UCSD-AML1 (cell line): ENCODE measurements around the gene CELF6.
A peak's percentile ranks its signal among the peaks of the same experiment; 100 is the strongest.

ENCODE experiments used
- DNase-seq: peaks from one replicate; lab custom pipeline; 2025; ENCODE audit not compliant: unreplicated experiment; lab: John Stamatoyannopoulos, UW

The CELF6 gene

DNA sequence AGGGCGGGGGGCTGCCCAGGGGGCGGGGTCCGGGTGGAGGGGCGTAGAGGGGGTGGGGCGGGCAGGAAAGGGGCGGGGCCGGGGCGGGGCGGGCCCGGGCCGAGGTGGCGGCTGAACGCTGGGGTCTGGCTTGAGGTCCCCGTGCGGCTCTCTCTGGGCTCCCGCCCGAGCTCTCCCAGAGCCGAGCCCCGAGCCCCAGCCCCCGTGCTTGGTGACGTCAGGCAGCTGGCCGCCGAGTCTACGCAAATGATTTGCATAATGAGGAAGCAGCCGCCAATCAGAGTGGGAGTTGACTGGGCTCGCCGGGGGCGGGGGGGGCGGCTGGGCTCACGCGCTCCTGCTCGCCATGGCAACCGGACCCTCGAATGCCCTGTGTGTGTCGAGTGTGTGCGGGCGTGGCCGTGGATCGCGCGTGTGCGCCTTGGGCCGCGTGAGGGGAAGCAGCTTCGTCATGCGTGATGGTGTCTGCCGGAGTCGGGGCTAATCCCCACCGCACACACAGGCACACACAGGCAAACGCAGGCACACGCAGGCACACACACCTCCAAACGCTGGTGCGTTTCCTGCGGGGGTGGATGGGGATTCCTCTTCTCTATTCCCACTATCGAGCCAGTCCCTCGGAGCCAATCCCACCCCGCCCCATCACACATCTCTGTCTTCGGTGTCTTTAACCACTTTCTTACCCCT is at the start of gene CELF6:
Gene CELF6, minus strand, starts transcription at position 173 of the 687 bp plus-strand sequence. CDS start 283 bp downstream, outside the sequence.
- DNase-seq: peak; percentile 64

DNA sequence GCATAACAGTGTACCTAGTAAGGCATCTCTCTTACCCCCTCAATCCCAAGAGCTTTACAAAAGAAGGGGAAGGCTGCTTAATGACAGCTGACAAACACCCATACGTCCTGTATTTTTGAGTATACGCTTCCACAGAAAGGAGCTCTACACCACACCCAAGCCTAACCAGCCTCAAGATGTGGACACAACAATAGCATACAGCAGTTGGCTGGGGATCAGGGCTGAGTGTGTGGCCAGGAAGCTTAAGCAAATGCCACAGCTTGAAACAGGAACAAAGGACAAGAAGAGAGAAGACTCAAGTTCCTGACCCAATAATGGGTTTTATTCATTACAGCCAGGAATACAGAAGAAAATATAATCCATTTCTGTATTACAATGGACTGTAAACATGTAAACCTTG is 48.9 kb upstream of the CELF6 start:
- peak; percentile 47 for DNase-seq

DNA sequence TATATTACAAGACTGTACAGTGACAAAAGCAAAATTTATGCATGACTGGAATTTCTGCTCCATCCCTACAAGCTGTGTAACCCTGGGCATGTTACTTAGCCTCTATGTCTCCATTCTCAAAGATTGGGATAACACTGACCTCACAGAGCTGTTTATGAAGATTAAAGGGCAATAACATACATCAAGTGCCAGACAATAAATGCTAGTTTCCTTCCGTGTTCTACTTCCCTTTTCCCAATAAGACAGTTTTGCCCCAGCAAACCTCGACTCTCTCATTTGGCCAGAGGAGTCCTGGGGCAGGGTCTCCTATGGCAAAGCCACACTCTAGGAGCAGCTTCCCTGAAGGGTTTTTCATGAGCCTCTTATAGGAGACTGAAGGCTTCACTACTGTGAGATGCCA is 48.4 kb upstream of the CELF6 start:
- peak; percentile 30 for DNase-seq

DNA sequence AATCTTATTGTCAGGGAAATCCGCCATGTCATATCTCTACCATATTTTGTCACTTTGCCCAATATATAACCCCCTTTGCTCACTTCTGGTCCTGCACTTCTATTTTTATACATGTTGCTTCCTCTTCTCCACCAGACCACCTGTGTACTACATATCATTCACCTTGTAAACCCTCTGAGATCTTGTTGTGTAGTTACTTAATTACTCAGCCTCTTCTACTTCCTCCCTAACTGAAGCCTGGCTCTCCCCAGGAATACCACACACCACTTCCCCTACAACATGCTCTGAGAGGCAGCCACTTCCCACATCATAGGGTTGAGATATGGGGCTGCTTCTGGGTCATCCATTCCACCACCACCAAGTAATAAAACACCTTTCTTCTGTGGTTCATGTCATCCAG is 45.9 kb upstream of the CELF6 start:
- DNase-seq: peak; percentile 48

DNA sequence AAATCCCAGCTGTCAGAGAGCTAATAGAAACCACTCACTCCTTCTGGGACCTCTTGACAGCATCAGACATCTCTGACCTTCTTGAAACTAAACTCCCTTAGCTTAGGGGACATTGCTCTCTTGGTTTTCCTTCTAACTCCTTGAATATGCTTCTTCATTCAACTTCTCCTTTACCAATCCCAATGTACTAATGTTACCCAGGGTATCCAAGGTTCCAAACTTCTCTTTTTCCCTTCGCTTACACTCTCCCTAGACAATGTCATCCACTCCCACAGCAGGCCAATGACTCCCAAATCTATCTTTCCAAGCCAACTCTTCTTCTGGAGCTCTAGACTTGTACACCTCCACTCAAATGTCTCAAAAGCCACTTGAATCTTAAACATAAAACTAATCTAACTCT is 41.2 kb upstream of the CELF6 start:
- DNase-seq: no peak

DNA sequence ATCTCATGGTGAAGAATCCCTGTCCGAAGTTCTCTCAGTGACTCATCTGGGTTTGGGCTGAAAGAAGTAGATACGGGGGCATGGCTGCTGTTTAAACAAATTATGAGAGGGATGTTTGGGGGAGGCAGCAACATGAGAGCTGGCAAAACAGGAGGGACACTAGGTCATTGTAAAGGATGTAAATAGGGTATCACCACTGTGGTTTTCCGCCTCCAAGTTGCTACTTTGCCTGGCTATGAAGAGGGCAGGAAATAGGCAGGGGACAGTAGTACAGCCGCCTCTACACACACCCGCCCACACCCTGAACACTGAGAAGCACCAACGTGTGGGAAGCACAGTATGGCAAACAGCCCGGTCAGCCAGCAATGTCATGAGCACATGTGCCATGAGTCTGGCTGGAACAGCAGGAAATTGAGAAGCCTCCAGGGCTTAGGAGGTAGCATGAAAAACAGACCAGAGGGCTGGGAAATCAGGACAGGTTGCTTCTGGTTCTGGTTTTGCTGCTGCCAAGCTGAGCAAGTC is 38.8 kb upstream of the CELF6 start:
- DNase-seq: peak; percentile 75

DNA sequence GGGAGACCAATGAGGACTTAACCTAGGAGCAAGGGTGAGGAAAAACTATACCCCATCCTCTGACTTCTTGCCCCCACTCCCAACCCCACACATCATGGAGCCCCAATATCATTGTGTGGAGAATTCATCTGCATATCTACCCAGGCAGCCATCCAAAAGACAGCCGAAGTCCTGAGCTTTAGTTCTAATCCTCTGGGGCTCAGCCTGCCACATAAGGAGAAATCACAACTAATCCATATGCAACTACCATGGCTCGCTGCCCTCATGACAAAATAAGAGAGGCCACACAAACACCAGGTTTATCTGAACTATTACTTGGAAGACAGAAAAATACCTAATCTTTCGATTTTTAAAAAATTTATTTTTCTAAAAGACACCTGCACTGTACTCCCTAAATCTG is 38.2 kb upstream of the CELF6 start:
- no peak for DNase-seq

DNA sequence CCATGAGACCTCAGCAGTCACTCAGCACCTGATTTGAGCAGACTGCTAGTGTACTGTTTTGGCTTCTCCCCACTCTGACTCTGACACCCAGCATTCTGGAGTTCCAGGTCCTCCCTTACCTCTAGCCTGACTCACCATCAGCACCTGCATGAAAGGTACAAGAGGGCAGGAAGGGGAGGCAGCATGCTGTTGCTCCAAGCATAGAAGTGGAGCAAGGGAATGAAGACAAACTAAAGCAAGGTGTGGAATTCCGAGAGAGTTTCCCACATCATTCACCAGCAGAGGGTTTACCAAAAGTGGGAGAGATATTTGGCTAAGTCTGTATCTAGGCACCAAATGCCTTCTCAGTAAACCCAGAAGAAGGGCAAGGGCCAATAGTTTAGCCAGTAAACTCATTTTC is 34.5 kb upstream of the CELF6 start:
- no peak for DNase-seq

DNA sequence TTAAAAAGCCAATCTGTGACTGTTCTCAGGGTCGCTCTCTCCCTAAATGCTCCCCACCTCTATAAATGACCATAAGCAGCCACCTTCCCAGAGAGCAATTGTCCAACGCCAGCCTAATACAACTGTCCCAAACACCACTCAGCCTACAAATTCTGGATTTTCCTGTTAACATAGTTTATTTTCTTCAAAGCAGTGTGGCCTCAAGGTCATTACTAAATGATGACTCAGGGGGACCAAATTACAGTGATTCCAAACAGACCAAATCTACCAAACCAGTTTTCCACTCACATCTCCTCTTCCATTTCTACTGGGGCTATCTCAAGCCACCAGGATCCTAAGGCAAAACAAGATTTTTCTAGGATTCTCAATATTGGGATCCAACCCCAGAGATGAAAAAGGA is 33.3 kb upstream of the CELF6 start:
- DNase-seq: no peak

DNA sequence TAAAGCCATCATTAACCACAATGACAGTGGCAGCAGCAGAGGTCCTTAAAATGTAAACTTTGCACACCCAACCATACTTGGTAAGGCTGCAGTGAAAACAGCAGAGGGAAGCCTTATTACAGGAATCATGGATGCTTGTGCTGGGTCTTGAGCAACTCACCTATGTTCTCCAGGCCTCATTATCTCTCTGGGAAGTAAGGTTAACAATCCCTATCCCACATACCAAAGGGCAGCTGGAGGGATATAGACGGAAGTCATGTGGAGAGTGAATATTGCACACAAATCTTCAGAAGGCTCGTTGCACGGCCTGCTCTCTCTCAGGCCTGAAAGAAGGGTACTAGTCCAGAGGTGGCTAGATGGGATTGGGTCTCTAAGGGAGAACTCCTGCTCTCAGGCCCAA is 25.8 kb upstream of the CELF6 start:
- DNase-seq: no peak

DNA sequence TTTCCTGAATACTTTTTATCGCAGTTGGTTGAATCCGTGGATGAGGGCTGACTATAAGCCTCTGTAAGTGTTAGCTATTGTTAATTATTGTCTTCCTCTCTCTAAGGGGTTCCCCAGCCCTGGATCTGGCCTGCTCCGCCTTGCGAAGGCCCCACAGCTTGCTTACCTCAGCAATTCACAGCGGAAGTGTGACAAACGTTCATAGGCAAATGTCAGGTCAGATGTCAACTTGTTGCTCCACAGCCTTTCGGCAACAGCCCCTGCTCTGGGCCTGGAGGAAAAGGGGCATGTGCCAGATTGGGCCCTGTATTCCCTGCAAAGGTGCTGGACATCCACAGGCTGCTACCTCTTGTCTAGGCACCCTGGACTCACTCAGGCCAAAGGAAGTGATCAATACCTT is 25.3 kb upstream of the CELF6 start:
- no peak for DNase-seq

DNA sequence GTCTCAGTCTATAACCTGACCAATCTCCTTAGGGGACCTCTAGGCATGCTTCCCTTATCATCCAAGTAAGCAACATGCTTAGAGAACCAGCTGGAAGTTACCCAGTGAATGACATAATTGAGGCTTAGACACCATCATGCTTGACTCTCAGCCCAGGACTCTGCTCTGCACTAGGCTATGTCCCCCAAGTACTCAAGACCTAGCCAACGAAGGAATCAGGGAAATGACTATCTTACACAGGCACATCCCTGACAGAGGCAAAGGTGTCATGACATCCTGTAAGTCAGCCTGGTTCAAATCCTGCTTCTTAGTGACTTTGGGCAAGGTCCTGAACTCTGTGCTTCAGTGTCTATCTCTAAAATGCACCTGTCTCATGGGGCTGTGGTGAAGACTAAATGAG is 24.6 kb upstream of the CELF6 start:
- no peak for DNase-seq

DNA sequence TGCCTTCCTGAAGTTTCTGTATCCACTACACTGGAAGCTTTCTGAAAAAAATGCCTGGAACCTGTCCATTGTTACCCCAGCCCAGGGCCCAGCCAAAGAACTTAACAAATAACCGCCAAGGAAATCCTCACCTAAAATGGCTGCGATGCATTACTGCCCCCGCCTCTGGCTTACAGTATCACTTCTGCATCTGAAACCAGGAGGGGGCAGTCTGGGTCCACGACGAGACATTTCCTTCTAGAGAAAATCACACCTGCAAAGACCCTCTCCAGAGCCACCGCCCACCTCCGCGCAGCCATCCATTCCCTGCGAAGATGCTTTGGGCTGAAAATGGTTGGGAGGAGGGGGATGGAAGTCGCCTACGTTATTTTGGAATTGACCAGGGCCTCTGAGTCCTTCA is 22.4 kb upstream of the CELF6 start:
- peak; percentile 56 for DNase-seq

DNA sequence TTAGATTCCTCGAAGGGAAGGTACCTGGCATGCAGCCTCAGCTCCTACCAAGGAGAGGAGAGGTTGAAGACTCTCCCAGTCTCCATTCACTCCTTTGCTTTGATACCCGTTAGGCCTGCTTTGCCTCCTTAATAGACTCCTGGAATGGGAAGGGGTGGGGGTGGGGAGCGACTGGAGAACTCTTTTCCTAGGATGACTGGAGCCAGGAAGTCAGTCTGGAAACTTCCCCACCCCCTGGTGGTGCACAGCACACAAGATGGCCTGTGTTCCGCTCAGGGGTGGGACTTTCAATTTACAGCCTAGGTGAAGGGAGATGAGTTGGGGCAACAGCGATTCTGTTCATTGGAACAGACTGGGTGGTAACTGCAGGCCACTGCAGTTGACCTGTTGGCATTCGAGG is 21.4 kb upstream of the CELF6 start:
- DNase-seq: no peak

DNA sequence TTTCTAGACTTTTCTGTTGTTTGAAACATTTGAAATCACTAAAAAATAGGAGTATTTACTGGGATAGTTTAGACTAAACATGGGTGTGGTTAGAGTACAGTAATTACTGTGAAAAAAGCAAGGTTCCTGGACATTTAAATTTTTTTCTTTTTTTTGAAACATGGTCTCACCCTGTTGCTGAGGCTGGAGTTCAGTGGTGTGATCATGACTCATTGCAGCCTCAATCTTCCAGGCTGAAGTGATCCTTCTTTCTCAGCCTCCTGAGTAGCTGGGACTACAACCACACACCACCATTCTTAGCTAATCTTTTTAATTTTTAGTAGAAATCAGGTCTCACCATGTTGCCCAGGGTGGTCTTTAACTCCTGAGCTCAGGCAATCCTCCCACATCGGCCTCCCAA is 20.4 kb upstream of the CELF6 start:
- no peak for DNase-seq

DNA sequence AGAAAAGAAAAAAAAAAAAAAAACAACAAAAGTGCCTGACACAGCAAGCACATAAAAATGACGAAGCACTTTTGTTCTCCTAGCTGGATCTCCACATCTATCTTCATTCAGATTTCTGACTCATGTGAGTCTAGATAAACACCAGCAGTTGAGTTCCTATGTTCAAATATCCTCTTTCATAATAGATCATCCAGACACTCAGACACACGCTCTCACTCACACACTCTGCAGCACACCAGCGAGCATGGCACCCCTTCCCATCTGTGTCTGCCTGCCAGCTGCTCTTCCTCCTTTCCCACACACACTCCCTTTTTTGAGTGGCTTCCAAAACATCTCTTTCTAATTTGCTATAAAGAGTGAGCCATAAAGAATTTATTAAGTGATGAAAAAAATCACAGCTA is 19.8 kb upstream of the CELF6 start:
- no peak for DNase-seq

DNA sequence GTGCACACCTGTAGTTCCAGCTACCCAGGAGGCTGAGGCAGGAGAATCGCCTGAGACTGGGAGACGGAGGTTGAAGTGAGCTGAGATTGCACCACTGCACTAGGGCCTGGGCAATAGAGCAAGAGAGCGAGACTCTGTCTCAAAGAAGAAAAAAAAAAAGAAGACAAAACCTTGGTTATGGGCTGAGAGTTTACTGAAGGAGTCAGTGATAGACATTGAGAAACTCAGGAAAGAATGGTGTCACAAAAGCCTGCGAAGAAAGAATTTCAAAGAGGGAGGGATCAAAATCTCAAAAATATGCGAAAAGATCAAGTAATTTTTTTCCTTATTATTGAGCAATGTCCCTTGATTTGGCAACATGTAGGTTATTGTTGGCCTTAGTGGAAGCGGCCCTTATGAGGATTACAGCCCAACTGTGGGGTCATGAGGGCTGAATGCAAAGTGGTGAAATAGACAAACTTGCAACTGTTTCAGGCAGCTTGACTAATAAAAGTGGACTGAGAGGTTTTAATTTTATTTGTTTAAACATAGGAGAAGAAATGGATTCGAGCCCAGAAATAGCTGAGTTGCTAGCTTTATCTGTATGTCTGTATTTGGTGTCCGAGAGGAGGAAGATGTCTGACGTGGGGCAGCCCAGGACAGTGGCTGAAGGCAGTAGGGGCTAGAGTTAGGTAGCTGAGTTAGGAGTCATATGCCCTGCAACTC is 18.8 kb upstream of the CELF6 start:
- no peak for DNase-seq

DNA sequence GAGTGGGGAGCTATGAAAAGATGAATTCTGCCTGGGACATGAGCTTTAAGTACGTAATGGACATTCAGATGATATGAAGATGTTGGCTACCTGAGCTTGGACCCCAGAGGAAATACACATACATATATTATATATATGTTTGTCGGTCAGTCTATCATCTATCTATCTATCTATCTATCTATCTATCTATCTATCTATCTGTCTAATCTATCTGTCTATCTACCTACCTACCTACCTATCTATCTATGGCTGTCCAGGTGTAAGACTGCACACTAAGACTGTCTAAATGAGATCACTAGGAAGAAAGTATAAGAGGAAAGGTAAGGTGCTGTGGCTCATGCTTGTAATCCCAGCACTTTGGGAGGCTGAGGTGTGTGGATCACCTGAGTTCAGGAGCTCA is 18.2 kb upstream of the CELF6 start:
- DNase-seq: no peak

DNA sequence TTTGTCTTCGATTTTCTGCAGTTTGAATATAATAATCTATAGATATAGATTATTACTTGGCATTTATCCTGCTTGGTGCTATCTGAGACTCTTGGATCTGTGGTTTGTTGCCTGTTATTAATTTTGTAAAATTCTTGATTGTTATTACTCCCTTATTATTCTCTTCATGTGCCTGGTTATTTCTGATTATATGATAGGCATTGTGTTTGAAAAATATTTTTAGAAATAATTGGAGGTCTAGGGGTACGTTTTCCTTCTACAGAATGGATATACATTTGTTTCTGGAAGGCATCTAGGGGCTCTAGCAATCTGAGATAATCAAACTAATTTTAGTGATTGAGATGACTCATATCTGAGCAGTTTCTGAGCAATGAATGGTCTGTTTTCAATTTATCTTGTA is 14.9 kb upstream of the CELF6 start:
- no peak for DNase-seq

DNA sequence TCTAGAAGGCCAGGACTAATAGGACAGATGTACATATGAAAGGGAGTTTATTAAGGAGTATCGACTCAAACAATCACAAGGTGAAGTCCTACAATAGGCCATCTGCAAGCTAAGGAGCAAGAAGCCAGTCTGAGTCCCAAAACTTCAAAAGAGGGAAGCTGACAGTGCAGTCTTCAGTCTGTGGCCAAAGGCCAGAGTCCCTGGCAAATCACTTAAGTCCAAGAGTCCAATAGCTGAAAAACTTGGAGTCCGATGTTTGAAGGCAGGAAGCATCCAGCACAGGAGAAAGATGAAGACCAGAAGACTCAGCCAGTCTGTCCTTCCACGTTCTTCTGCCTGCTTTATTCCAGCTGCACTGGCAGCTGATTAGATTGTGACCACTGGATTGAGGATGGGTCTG is 11.1 kb upstream of the CELF6 start:
- DNase-seq: no peak

DNA sequence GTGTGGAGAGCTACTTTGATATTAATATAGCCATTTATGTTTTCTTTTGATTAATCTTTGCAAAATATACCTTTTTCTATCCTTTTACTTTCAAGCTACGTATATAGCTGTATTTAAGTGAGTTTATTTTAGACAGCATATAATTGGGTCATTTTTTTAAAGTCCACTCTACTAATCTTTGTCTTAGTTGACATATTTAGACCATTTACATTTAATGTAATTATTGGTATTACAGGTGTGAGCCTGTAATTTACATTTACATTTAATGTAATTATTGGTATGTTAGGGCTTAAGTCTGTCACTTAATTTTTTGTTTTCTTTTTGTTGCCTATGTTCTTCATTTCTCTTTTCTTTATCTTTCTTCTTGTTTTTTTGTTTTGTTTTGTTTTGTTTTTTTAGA is 3.8 kb upstream of the CELF6 start:
- no peak for DNase-seq

DNA sequence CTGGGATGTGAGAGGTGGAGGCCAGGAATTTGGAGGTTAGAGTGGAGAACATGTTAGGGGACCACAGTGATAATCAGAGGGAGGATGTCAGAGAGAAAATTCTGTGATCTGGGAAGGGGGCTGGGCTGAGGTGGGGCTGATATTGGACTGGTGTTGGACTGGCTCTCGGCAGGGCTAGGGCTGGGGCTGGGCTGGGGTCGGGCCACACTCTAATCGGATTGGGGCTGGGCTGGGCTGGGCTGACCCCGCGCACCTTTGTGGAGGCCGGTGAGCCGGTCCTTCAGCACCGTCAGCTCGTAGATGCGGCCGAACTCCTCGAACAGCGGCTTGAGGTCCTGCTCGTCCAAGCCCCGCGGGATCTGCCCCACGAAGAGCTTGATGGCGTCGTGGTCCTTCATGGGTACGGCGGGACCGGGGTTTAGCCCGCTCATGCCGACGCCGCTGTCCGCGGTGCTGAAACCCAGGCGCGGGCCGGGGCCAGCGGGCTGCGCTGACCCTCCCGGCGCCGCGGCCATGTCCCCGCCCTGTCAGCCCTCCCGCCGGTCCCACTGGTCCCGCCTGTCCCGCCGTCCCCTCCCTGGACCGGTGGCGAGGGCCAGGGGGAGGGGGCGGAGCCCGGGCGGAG is 485 bp downstream of the CELF6 start:
- peak; percentile 25 for DNase-seq
